ENCODE measurements around the gene TMCO4.
"Not testable (repeated sequence)": the region's sequence is repeated elsewhere in the genome, so short reads cannot be mapped to it uniquely, and the experiment has no call there.

TMCO4 gene

DNA sequence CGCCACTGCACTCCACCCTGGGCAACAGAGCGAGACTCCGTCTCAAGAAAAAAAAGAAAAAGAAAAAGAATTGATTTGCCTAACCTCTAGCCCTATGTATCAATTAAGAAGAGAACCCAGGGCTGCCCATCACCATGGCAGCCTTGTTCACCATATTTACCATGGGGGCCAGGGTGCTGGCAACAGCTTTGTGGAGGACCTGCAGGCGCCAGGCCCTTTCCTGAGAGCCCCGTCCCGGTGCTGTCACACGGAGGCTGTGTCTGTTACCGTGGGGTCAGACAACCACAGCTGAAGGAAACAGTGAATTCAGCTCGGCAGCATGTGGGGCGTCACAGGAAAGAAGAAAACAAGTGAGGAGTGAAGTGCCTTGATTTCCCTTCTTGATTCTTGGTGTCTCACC, 162.1 kb downstream of the TMCO4 start:
- DNase-seq (ENCODE audit: low spot score), result no peak

DNA sequence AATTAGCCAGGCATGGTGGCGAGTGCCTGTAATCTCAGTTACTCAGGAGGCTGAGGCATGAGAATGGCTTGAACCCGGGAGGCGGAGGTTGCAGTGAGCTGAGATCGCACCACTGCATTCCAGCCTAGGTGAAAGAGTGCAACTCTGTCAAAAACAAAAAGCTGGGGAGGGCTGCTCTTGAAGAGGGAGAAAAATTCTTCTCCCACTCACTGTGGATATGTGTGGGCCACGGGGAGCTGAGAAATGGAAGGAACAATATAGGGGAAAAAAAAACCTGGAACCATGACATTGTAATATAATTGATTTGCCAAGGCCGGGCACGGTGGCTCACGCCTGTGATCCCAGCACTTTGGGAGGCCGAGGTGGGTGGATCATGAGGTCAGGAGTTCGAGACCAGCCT, 163.0 kb downstream of the TMCO4 start:
- DNase-seq (ENCODE audit: low spot score), result not testable (repeated sequence)

DNA sequence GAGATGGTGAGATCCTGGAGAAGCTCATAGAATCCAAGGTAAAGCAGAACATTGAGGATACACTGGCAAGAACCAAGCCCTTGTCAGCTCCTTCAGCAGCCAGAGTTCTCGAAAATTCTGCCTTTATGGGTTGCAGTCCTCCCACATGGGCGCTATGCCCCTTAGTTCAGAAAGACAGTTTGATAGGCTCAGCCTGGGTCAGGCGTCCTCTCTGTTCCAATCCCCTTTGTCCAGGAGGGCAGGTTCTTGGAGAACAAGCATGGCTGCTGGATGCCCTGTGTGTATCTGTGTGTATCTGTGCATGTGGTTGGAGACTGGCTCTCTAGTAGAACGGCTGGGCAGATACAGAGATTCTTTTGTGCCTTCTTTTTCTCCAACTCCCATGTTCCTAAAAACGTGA, 163.7 kb downstream of the TMCO4 start:
- no peak for DNase-seq (ENCODE audit: low spot score)

DNA sequence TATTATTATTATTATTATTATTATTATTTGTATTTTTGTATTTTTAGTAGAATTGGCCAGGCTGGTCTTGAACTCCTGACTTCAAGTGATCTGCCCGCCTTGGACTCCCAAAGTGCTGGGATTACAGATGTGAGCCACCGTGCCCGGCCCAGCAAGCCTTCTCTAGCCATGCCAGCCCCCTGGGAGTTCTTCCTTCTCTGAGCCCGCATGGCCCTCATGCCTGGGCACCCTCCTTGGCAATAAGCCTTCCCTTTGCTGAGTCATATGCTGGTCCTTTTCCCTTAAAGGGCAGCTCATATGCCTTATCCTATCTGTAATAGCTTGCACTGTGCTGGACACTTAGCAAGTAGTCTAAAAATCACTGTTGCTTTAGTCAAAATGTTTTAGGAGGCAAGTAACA, 164.1 kb downstream of the TMCO4 start:
- DNase-seq (ENCODE audit: low spot score), result no peak

DNA sequence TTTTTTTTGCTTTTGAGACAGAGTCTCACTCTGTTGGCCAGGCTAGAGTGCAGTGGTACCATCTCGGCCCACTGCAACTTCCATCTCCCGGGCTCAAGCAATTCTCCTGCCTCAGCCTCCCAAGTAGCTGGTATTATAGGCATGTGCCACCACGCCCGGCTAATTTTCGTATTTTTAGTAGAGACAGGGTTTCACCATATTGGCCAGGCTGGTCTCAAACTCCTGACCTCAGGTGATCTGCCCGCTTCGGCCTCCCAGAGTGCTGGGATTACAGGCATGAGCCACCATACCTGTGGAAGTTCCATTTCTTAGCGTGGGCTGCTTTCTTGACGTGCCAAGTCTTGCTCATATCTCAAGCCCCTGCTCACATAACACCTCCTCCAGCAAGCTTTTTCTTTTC, 164.7 kb downstream of the TMCO4 start:
- DNase-seq (ENCODE audit: low spot score), result not testable (repeated sequence)

DNA sequence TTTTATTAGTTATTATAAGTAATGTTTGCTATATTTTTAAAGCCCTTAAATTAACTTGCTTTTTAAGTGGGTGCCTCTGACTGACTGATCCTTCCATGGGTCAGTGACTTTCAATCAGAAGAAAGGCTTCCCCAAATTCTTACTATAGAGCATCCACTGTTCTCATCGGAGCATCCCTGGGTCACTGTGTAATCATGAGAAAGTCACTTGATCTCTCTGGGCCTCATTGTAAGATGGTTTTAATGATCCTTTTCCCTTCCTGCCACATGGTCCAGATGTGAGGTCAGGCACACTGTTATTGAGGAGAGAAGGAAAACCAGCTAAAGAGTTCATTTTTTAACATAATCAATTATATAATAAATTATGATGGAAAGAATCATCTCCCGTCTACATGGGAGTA, 166.6 kb downstream of the TMCO4 start:
- DNase-seq (ENCODE audit: low spot score), result no peak

All from globus pallidus (tissue), 1 donor.